ENCODE measurements around the gene NFE2L2. TPM values are rescaled to one million over a fixed set of nuclear protein-coding genes. Genes with fewer than 3 reads are reported as not detected.
"Not testable (repeated sequence)": the region's sequence is repeated elsewhere in the genome, so short reads cannot be mapped to it uniquely, and the experiment has no call there.

Gene NFE2L2
- polyA plus RNA-seq, result 10 to 100 TPM; 36.9 to 50.2 (median 41.2) TPM

- peak; percentile 96 to 98 (median 96) for DNase-seq
- Mint-ChIP-seq H3K4me1 (peaks cover 51 to 59% of the 10 kb centered on the region in 2 donors), H3K9me3 (no peaks in the 10 kb centered on the region), H3K36me3 (peaks cover 0 to 3% (median 0%) of the 10 kb centered on the region in 3 donors), H3K4me3 (peak within 1 kb of the TSS; percentile 94 to 99 (median 98)), H3K27me3 (ENCODE audit: low read depth in 3 of 3) (peaks cover 6 to 22% (median 12%) of the 10 kb centered on the region in 3 donors), H3K27ac (peak within 1 kb of the TSS; percentile 98 to 100 (median 99))
Measured at GRCh38 chr2:177264693-177265587, at the start of gene NFE2L2. Gene NFE2L2, minus strand, starts transcription at chr2:177264727. Its CDS starts 151 bp downstream, at chr2:177264576.

GRCh38 chr2:177314194-177314593 lies 49.7 kb upstream of the NFE2L2 start:
- Mint-ChIP-seq H3K36me3 (peaks cover 0 to 7% (median 7%) of the 10 kb centered on the region in 3 donors), H3K9me3 (peaks cover 0 to 1% (median 0%) of the 10 kb centered on the region in 6 donors), H3K27ac (no peak overlapping the region), H3K27me3 (ENCODE audit: low read depth in 3 of 3) (peaks cover 0 to 2% (median 0%) of the 10 kb centered on the region in 3 donors), H3K4me3 (no peak overlapping the region), H3K4me1 (peaks cover 4 to 11% of the 10 kb centered on the region in 2 donors)
- DNase-seq, result no peak

DNA sequence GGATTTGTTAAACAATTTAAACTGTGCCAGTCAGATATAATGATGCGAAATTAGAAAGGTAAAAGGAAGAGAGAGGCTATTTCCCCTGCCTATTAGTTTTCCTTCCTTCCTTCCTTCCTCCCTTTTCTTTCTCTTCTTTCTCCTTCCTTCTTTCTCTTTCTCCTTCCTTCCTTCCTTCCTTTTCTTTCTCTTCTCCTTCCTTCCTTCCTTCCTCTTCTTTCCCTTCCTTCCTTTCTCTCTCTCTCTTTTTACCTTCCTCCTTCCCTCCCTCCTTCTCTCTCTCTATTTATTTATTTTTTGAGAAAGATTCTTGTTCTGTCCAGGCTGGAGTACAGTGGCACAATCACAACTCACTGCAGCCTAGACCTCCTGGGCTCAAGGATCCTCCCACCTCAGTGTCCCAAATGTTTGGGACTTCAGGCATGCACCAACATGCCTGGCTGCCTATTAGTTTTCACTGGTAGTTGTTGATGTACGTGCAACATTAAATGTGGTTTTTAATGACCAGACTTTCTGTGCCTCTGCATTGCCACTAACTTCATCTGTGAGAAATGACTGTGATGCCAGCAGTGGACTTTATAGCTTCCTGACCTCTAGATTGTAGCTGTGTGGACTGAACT lies 48.7 kb upstream of the NFE2L2 start:
- H3K36me3 Mint-ChIP-seq, result peaks cover 0 to 3% (median 0%) of the 10 kb centered on the region in 3 donors
- no peak for DNase-seq
- H3K9me3 Mint-ChIP-seq, result peaks cover 0 to 1% (median 0%) of the 10 kb centered on the region in 6 donors
- H3K4me3 Mint-ChIP-seq, result no peak overlapping the region
- peaks cover 0 to 2% (median 0%) of the 10 kb centered on the region in 3 donors for H3K27me3 Mint-ChIP-seq (ENCODE audit: low read depth in 3 of 3)
- H3K4me1 Mint-ChIP-seq, result peaks cover 6 to 13% of the 10 kb centered on the region in 2 donors
- peak overlapping the region in 1 of 6 donors; percentile 62 for H3K27ac Mint-ChIP-seq

GRCh38 chr2:177312562-177312961 lies 48.0 kb upstream of the NFE2L2 start:
- Mint-ChIP-seq H3K4me1 (peaks cover 6 to 13% of the 10 kb centered on the region in 2 donors), H3K9me3 (peaks cover 0 to 1% (median 0%) of the 10 kb centered on the region in 6 donors), H3K27me3 (ENCODE audit: low read depth in 3 of 3) (peaks cover 0 to 2% (median 0%) of the 10 kb centered on the region in 3 donors), H3K27ac (no peak overlapping the region), H3K36me3 (peaks cover 0 to 3% (median 0%) of the 10 kb centered on the region in 3 donors), H3K4me3 (no peak overlapping the region)
- no peak for DNase-seq

DNA sequence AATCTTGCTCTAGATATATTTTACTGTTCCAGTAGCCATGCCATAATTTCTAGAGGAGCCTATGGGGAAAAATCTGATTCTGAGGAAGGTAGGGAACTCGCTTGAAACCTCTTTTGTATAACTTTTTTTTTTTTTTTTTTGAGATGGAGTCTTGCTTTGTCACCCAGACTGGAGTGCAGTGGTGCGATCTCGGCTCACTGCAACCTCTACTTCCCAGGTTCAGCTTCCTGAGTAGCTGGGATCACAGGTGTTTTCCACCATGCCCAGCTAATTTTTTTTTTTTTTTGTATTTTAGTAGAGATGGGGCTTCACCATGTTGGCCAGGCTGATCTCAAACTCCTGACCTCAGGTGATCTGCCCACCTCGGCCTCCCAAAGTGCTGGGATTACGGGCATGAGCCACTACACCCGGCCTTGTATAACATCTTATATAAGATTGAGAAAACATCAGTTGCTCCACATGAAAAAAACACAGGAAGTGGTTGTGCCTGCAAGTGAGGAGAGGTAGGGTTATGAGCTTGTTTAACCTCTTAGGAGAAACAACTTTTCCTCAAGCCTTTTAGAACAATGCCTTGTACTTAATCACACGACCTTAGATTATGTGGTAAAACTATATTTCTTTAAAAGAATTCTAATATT lies 45.3 kb upstream of the NFE2L2 start:
- Mint-ChIP-seq H3K4me3 (peak overlapping the region in 1 of 5 donors; percentile 45), H3K4me1 (peaks cover 6 to 13% of the 10 kb centered on the region in 2 donors), H3K36me3 (peaks cover 0 to 14% (median 3%) of the 10 kb centered on the region in 3 donors)
- not testable (repeated sequence) for H3K9me3 Mint-ChIP-seq; H3K27ac Mint-ChIP-seq; H3K27me3 Mint-ChIP-seq (ENCODE audit: low read depth in 3 of 3)
- DNase-seq, result peak in 2 of 3 donors; percentile 9 to 11

GRCh38 chr2:177306550-177306949 lies 42.0 kb upstream of the NFE2L2 start:
- Mint-ChIP-seq H3K9me3 (no peaks in the 10 kb centered on the region), H3K36me3 (peaks cover 8 to 26% (median 16%) of the 10 kb centered on the region in 3 donors), H3K27ac (no peak overlapping the region), H3K4me3 (no peak overlapping the region), H3K27me3 (ENCODE audit: low read depth in 3 of 3) (no peaks in the 10 kb centered on the region), H3K4me1 (peaks cover 6 to 13% of the 10 kb centered on the region in 2 donors)
- DNase-seq, result no peak

DNA sequence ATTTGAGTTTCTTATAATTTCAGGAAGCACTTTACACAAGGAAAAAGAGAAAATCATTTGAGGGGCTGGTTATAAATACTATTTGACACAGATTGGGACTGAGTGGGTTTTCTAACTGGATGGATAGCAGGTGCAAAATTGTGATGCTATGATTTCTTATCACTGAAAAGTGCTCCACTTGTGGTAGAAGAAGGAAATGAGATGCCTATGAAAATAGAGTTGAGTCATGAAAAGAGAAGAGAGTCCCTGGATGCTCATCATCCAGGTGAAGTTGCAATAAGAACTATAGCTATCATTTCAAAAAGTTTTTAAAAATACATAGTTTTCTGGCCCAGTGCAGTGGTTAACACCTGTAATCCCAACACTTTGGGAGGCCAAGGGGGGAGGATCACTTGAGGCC lies 39.4 kb upstream of the NFE2L2 start:
- Mint-ChIP-seq H3K4me1 (no peaks in the 10 kb centered on the region), H3K36me3 (peaks cover 8 to 26% (median 13%) of the 10 kb centered on the region in 3 donors), H3K4me3 (no peak overlapping the region), H3K27me3 (ENCODE audit: low read depth in 3 of 3) (no peaks in the 10 kb centered on the region), H3K9me3 (no peaks in the 10 kb centered on the region), H3K27ac (no peak overlapping the region)
- DNase-seq, result no peak

- H3K4me3 Mint-ChIP-seq, result no peak overlapping the region
- H3K27me3 Mint-ChIP-seq (ENCODE audit: low read depth in 3 of 3), result no peaks in the 10 kb centered on the region
- no peaks in the 10 kb centered on the region for H3K9me3 Mint-ChIP-seq
- H3K27ac Mint-ChIP-seq, result no peak overlapping the region
- H3K4me1 Mint-ChIP-seq, result no peaks in the 10 kb centered on the region
- DNase-seq, result no peak
- H3K36me3 Mint-ChIP-seq, result peaks cover 8 to 26% (median 13%) of the 10 kb centered on the region in 3 donors
Measured at GRCh38 chr2:177302552-177302951, 38.0 kb upstream of the NFE2L2 start.

DNA sequence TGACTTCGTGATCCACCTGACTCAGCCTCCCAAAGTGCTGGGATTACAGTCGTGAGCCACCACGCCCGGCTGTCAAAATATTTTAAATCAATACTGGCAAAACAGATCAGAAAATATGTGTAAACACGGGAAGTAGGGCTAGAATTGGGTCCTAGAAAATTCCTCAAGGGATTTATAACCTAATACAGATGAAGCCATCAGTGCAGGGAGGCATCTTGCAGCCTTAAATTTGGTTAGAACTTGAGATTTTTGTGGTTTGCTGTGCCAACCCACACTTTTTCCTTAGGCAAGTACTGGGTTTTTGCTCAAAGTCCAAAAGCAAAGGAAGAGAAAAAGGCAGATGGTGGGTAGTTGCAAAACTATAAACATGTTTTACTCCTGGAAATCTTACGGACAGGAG lies 33.7 kb upstream of the NFE2L2 start:
- Mint-ChIP-seq H3K36me3 (peaks cover 8 to 9% (median 9%) of the 10 kb centered on the region in 3 donors), H3K27me3 (ENCODE audit: low read depth in 3 of 3) (no peaks in the 10 kb centered on the region), H3K9me3 (no peaks in the 10 kb centered on the region), H3K4me1 (peaks cover 2 to 7% of the 10 kb centered on the region in 2 donors), H3K4me3 (no peak overlapping the region), H3K27ac (no peak overlapping the region)
- no peak for DNase-seq

DNA sequence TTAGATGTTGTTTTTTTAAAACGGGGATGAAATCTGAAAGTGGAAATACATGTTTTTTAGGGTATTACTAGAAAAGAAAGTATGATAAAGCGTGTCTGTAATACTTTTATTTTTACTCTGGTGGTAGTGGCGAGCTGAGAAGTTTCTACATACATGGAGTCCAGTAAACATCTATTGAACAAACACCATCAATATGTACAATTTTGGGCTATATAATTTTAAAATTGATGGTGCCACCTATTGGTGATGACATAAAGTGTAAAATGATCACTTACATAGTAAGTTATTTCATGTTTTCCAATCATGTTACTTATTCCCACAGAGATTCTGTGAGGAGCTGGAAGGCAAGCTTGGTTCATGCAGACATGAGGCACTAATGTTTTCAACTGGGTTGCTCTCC lies 31.5 kb upstream of the NFE2L2 start:
- Mint-ChIP-seq H3K4me3 (no peak overlapping the region), H3K4me1 (peaks cover 2 to 7% of the 10 kb centered on the region in 2 donors), H3K9me3 (peaks cover 0 to 1% (median 0%) of the 10 kb centered on the region in 6 donors), H3K36me3 (no peaks in the 10 kb centered on the region), H3K27me3 (ENCODE audit: low read depth in 3 of 3) (no peaks in the 10 kb centered on the region), H3K27ac (no peak overlapping the region)
- peak; percentile 24 to 36 (median 33) for DNase-seq

DNA sequence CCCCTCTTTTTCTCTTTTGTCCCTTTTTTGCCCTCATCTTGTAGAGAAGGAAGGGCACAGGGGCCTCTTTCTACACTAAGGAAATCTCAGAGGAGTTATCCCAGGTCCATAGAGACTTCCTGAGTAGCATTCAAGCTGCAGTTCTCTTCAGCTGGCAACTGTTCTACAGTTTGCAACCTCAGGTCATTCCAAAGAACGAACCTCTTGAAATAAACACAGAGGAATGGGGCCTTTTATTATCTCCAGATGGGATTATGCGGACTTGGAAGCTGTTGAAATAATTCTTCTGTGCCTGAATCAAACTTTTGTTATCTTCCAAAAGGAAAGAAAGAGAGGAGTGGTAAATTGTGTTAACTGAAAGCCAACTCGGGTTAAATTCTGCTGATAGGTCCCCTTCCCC lies 31.0 kb upstream of the NFE2L2 start:
- no peak overlapping the region for H3K4me3 Mint-ChIP-seq
- no peak overlapping the region for H3K27ac Mint-ChIP-seq
- peaks cover 0 to 1% (median 0%) of the 10 kb centered on the region in 6 donors for H3K9me3 Mint-ChIP-seq
- DNase-seq, result no peak
- H3K4me1 Mint-ChIP-seq, result peaks cover 5 to 10% of the 10 kb centered on the region in 2 donors
- H3K27me3 Mint-ChIP-seq (ENCODE audit: low read depth in 3 of 3), result no peaks in the 10 kb centered on the region
- no peaks in the 10 kb centered on the region for H3K36me3 Mint-ChIP-seq

DNA sequence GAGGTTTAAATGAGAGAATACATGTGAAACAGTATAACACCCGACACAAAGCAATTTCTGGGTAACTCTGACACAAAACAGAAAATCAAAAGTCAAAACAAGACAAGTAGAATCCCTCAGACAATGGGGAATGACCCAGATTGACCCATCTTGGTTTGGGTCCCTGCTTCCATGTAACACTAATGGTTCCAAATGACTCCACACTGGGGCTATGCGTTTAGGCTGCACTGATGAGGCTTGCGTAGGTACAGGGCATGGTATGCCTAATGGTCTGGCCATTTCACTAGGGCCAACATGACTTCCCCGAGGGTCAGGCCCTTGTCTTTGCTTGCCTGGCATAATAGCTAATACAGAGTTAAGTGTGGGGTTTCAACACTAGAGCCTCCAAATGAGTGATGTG lies 27.2 kb upstream of the NFE2L2 start:
- Mint-ChIP-seq H3K4me3 (no peak overlapping the region), H3K27ac (no peak overlapping the region), H3K4me1 (peaks cover 15 to 26% of the 10 kb centered on the region in 2 donors), H3K9me3 (peaks cover 0 to 1% (median 0%) of the 10 kb centered on the region in 6 donors), H3K27me3 (ENCODE audit: low read depth in 3 of 3) (no peaks in the 10 kb centered on the region), H3K36me3 (no peaks in the 10 kb centered on the region)
- no peak for DNase-seq

DNA sequence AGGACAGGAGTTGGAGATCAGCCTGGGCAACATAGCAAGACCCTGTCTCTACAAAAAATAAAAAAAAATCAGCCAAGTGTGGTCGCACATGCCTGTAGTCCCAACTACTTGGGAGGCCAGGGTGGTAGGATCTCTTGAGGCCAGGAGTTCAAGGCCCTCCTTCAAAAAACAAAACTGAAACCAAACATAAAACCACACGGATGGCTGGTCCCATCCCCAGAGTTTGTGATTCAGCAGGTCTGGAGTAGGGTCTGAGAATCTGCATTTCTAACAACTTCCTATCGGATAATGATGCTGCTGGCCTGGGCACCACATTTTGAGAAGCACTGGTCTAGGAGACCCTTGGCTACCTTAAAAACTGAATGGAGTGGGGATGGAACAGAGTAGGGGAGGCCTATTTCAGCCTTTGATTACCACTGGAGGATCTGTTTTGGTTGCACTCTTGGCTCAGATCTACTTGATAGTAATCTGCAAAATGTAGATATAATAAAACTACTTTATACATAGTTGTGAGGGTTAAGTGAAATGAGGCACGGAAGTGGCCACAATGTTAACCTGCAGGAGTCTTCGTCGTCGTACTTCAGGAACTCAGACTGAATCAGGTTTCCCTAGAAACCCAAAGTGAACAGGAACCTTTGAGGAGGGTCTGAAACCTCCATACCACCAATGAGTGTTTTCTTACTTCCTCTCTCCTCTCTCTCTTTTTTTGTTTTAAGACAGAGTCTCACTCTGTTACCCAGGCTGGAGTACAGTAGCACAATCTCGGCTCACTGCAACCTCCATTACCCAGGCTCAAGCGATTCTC lies 25.5 kb upstream of the NFE2L2 start:
- H3K4me1 Mint-ChIP-seq, result peaks cover 12 to 19% of the 10 kb centered on the region in 2 donors
- H3K4me3 Mint-ChIP-seq, result peak overlapping the region; percentile 48 to 78 (median 60)
- peaks cover 0 to 4% (median 0%) of the 10 kb centered on the region in 3 donors for H3K36me3 Mint-ChIP-seq
- peak in 2 of 3 donors; percentile 2 to 13 for DNase-seq
- H3K27ac Mint-ChIP-seq, result peak overlapping the region; percentile 60 to 90 (median 84)
- H3K9me3 Mint-ChIP-seq, result peaks cover 0 to 1% (median 0%) of the 10 kb centered on the region in 6 donors
- H3K27me3 Mint-ChIP-seq (ENCODE audit: low read depth in 3 of 3), result no peaks in the 10 kb centered on the region
